Neural cell (in vitro differentiated cells): Measurements from ENCODE around the gene MTCL1.

ENCODE experiments used
- CTCF ChIP-seq: fragments of 450-650 bp; IDR thresholded peaks from 2 replicates; pipeline ENCODE4 v1.5.1; 2014; ENCODE audit warnings: antibody characterized with exemption, mild to moderate bottlenecking, moderate library complexity; ENCODE audit not compliant: poor library complexity, severe bottlenecking
- EP300 ChIP-seq: fragments of 450-650 bp; conservative IDR thresholded peaks from 2 replicates; pipeline ENCODE4 v1.6.1; 2014; ENCODE audit warnings: antibody characterized with exemption, mild to moderate bottlenecking, moderate library complexity; ENCODE audit not compliant: poor library complexity, severe bottlenecking
- EZH2 ChIP-seq: fragments of 200-600, 300-800 bp; shearing (Covaris generic), sonication (generic); IDR thresholded peaks from 2 replicates; pipeline ENCODE4 v1.6.1; 2014; ENCODE audit warnings: antibody characterized with exemption, low read length, borderline replicate concordance, mild to moderate bottlenecking; ENCODE audit not compliant: insufficient read depth, poor library complexity, severe bottlenecking
- POLR2AphosphoS5 ChIP-seq: IDR thresholded peaks from 2 replicates; pipeline ENCODE4 v1.6.1; 2012
- RAD21 ChIP-seq: fragments of 450-650 bp; conservative IDR thresholded peaks from 2 replicates; pipeline ENCODE4 v1.6.1; 2014; ENCODE audit warnings: antibody characterized with exemption, mild to moderate bottlenecking, moderate library complexity

GRCh38 chr18:8835521-8835953 is 130.2 kb downstream of the MTCL1 start:
- TF ChIP-seq CTCF (no peak), RAD21 (no peak), EP300 (no peak), POLR2AphosphoS5 (no peak), EZH2 (no peak)
